NCI-H2196 (cell line): ENCODE results near the gene HPCAL1.

ENCODE experiments used
- DNase-seq: peaks from one replicate; lab custom pipeline; 2025; ENCODE audit not compliant: unreplicated experiment; lab: John Stamatoyannopoulos, UW

The HPCAL1 gene

GRCh38 chr2:10333966-10334365, 31.3 kb downstream of the HPCAL1 start:
- no peak for DNase-seq

GRCh38 chr2:10335046-10335840, 32.5 kb downstream of the HPCAL1 start:
- DNase-seq, result no peak

GRCh38 chr2:10336283-10336682, 33.6 kb downstream of the HPCAL1 start:
- DNase-seq, result no peak

GRCh38 chr2:10337449-10338269, 35.0 kb downstream of the HPCAL1 start:
- DNase-seq, result no peak

GRCh38 chr2:10338270-10339188, 35.8 kb downstream of the HPCAL1 start:
- no peak for DNase-seq

GRCh38 chr2:10339647-10340592, 37.2 kb downstream of the HPCAL1 start:
- no peak for DNase-seq

- DNase-seq, result no peak
These were observed 37.9 kb downstream of the HPCAL1 start for GRCh38 chr2:10340593-10340975.

- DNase-seq, result no peak
These were observed 38.5 kb downstream of the HPCAL1 start for GRCh38 chr2:10341193-10341592.

GRCh38 chr2:10342245-10342951, 39.7 kb downstream of the HPCAL1 start:
- DNase-seq, result no peak

GRCh38 chr2:10343191-10343590, 40.5 kb downstream of the HPCAL1 start:
- no peak for DNase-seq

GRCh38 chr2:10343658-10344057, 41.0 kb downstream of the HPCAL1 start:
- DNase-seq, result no peak

- DNase-seq, result no peak
These were observed 41.7 kb downstream of the HPCAL1 start for GRCh38 chr2:10344105-10345066.

GRCh38 chr2:10345126-10345525, 42.4 kb downstream of the HPCAL1 start:
- DNase-seq, result no peak

- no peak for DNase-seq
These were observed 43.1 kb downstream of the HPCAL1 start for GRCh38 chr2:10345813-10346212.

GRCh38 chr2:10346929-10347561, 44.3 kb downstream of the HPCAL1 start:
- DNase-seq, result no peak

- DNase-seq, result no peak
These were observed 44.9 kb downstream of the HPCAL1 start for GRCh38 chr2:10347562-10347948.

- no peak for DNase-seq
These were observed 46.2 kb downstream of the HPCAL1 start for GRCh38 chr2:10348891-10349290.

GRCh38 chr2:10350761-10351160, 48.1 kb downstream of the HPCAL1 start:
- DNase-seq, result no peak
